Cardiac fibroblast (primary cell): ENCODE measurements around the gene APRT.

ENCODE experiments used
- DNase-seq, 2 donors: peaks; one replicate each; pipeline versions ENCODE4 v3.0.0 to v3.0.0-alpha.2; 2010; ENCODE audit warnings: low read depth in 2 of 2
- H3K4me3 ChIP-seq, 2 donors: replicated peaks in 1 of 2; 1 replicate in 1 of 2; 2 replicates in 1 of 2; pipeline ENCODE4 v1.5.1; 2011; ENCODE audit warnings: low read depth in 2 of 2, low read length in 2 of 2, mild to moderate bottlenecking in 2 of 2, moderate library complexity in 1 of 2
- CTCF ChIP-seq: IDR thresholded peaks from one replicate; pipeline ENCODE4 v1.5.1; 2011; ENCODE audit warnings: low read depth, mild to moderate bottlenecking, low read length, inconsistent platforms

The APRT gene

GRCh38 chr16:88838566-88838965, 26.8 kb upstream of the APRT start:
- no peak for TF ChIP-seq CTCF
- no peak for DNase-seq
- no peak overlapping the region for H3K4me3 ChIP-seq

- no peak for TF ChIP-seq CTCF
- no peak for DNase-seq
- no peak overlapping the region for H3K4me3 ChIP-seq
These were observed 26.1 kb upstream of the APRT start for GRCh38 chr16:88837806-88838205.

- no peak for TF ChIP-seq CTCF
- no peak for DNase-seq
- H3K4me3 ChIP-seq = no peak overlapping the region
These were observed 25.1 kb upstream of the APRT start for GRCh38 chr16:88836791-88837190.

GRCh38 chr16:88835818-88836217, 24.1 kb upstream of the APRT start:
- no peak for TF ChIP-seq CTCF
- H3K4me3 ChIP-seq = no peak overlapping the region
- DNase-seq = no peak

GRCh38 chr16:88835383-88835782, 23.7 kb upstream of the APRT start:
- no peak for TF ChIP-seq CTCF
- no peak overlapping the region for H3K4me3 ChIP-seq
- DNase-seq = no peak

GRCh38 chr16:88834670-88835069, 22.9 kb upstream of the APRT start:
- DNase-seq = no peak
- TF ChIP-seq CTCF = no peak
- H3K4me3 ChIP-seq = no peak overlapping the region

GRCh38 chr16:88833086-88833485, 21.4 kb upstream of the APRT start:
- no peak for TF ChIP-seq CTCF
- no peak overlapping the region for H3K4me3 ChIP-seq
- no peak for DNase-seq
